ENCODE data around the gene ATP4B. TPM values are rescaled to one million over a fixed set of nuclear protein-coding genes. Genes with fewer than 3 reads are reported as not detected.

ATP4B gene
- total RNA-seq, 4 donors from 2014 or later = not detected

DNA sequence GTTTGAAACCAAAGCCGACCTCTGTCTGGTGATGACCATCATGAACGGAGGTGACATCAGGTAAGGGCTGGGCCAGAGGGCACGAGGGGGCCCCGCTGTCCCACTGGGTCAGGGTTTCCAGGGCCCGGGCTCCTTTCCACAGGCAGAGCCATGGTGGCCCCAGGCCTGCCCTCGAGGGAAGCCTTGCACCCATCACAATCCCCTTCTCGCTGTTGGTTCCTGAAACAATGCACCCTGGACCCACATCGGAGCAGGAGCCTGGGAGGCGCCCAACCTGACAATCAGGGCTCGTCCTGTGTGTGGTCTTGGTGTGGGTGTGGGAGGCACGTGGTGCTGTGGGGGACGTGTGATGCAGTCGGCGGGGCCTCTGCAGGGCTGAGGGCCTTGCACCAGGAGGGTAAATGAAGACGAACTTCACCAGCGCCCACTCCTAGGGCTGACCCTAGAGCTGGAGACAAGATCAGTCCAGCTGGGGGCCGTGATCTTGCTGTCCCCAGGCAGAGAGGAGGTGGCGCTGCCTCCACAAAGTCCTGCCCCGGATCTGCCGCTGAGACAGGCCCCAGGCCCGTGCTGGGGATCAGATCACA lies 11.8 kb upstream of the ATP4B start:
- H3K9me3 ChIP-seq = no peaks in the 10 kb centered on the region
- WGBS, 2 donors = 80 to 89% methylated on average over 1 to 3 of the region's 21 CpGs

DNA sequence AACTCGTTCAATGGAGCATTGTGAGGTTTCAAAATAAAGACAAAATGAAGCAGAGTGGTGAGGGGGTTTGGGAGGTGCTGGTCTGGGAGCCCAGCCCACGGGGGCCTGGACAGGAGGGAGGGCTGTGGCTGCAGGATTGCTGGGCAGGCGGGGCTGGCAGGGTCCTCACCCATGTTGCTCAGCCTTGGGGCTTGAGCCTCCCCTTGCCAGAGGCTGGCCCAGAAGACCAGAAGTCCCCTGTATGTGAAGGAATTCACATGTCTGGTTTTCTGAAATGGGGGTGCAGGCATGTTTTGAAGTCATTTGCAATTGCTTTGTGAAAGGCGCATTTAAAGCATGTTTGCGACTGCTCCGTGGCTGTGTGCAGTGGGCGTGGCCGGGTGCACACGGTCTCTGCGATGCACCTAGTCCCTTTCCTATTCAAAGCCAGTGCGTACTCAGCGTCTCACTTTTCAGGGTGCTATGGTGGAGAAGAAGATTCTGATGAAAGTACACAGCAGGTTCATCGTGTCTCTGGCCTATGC lies 11.3 kb upstream of the ATP4B start:
- 30 to 62% methylated on average over 8 to 9 of the region's 13 CpGs for WGBS, 2 donors
- Histone ChIP-seq H3K4me3 (no peak overlapping the region), H3K9me3 (no peaks in the 10 kb centered on the region), H3K4me1 (no peaks in the 10 kb centered on the region), H3K36me3 (no peaks in the 10 kb centered on the region), H3K27me3 (peaks cover 0 to 11% (median 0%) of the 10 kb centered on the region in 4 donors), H3K27ac (no peak overlapping the region)
- TF ChIP-seq, protein P1, sequence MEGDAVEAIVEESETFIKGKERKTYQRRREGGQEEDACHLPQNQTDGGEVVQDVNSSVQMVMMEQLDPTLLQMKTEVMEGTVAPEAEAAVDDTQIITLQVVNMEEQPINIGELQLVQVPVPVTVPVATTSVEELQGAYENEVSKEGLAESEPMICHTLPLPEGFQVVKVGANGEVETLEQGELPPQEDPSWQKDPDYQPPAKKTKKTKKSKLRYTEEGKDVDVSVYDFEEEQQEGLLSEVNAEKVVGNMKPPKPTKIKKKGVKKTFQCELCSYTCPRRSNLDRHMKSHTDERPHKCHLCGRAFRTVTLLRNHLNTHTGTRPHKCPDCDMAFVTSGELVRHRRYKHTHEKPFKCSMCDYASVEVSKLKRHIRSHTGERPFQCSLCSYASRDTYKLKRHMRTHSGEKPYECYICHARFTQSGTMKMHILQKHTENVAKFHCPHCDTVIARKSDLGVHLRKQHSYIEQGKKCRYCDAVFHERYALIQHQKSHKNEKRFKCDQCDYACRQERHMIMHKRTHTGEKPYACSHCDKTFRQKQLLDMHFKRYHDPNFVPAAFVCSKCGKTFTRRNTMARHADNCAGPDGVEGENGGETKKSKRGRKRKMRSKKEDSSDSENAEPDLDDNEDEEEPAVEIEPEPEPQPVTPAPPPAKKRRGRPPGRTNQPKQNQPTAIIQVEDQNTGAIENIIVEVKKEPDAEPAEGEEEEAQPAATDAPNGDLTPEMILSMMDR (IDR thresholded peaks at IDR 0.05) = no peak
- TF ChIP-seq POLR2A (IDR thresholded peaks at IDR 0.05) = no peak
- intact Hi-C loops (cut with DNase I) = no loop called here
- DNase-seq = no peak

More for the DNA sequence above, 11.8 kb upstream of the ATP4B start:
- TF ChIP-seq, protein P1 (IDR thresholded peaks at IDR 0.05) = no peak
- TF ChIP-seq POLR2A (IDR thresholded peaks at IDR 0.05) = no peak
- Histone ChIP-seq H3K27ac (no peak overlapping the region), H3K4me3 (no peak overlapping the region), H3K36me3 (no peaks in the 10 kb centered on the region), H3K27me3 (peaks cover 0 to 8% (median 0%) of the 10 kb centered on the region in 4 donors), H3K4me1 (no peaks in the 10 kb centered on the region)
- no peak for DNase-seq
- intact Hi-C loops (cut with DNase I) = no loop called here

DNA sequence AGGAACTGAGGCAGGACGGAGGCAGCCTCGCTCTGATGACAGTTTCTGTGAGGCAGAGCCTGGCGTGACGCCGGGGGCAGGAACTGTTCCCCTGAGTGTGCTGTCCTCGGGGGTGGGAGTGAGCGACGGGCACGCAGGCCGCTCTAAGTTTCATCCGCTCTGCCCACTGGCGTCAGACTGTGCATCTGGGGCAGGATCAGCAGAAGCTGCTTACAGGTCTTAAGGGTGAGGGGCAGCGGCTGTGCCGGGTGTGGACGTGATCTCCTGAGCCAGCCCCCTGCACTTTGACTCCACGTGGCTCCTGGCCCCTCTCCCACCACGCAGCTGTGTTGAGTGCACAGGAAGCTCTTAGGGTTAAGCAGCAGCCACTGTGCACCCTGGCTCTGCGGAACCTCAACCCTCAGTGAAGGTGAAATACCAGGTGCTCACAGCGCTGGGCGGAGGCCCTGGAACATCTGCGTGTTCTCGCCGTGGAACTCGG lies 10.5 kb upstream of the ATP4B start:
- Histone ChIP-seq H3K27me3 (peaks cover 0 to 11% (median 0%) of the 10 kb centered on the region in 4 donors), H3K9me3 (no peaks in the 10 kb centered on the region), H3K27ac (no peak overlapping the region), H3K4me3 (no peak overlapping the region), H3K36me3 (no peaks in the 10 kb centered on the region), H3K4me1 (no peaks in the 10 kb centered on the region)
- no peak for DNase-seq
- 70 to 87% methylated on average over 8 to 9 of the region's 24 CpGs for WGBS, 2 donors
- TF ChIP-seq, protein P1 (IDR thresholded peaks at IDR 0.05) = no peak
- no peak for TF ChIP-seq POLR2A (IDR thresholded peaks at IDR 0.05)
- intact Hi-C loops (cut with DNase I) = no loop called here

DNA sequence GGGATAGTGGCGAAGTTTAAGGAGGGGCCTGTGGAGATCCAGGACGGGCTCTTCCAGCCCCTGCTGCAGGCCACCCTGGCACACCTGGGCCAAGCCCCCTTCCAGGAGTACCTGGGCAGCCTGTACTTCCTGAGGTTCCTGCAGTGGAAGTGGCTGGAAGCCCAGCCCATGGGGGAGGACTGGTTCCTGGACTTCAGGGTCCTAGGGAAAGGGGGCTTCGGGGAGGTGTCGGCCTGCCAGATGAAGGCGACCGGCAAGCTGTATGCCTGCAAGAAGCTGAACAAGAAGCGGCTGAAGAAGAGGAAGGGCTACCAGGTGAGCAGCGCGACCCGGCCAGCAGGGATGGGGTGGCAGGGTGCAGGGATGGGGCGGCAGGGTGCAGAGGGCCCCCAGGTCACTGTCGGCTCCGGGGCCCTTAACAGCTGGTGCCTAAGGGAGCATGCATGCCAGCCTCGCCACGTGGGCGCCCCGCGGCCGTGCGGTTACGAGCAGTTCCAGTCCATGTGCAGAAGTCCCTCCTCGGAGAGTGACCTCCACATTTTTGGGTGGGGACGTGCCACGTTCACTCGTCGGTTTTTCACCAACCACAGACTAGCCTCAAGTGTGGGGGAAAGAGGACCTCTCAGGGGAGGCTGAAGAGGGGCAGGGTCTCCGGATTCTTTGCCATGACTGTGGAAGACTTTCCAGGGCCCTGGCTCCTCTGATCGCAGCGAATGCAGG lies 9.9 kb upstream of the ATP4B start:
- H3K27ac ChIP-seq = no peak overlapping the region
- H3K36me3 ChIP-seq = no peaks in the 10 kb centered on the region
- 87% methylated on average over 21 of the region's 29 CpGs; no CpG with 5 or more reads in 1 of the 2 donors for WGBS, 2 donors
- no peaks in the 10 kb centered on the region for H3K9me3 ChIP-seq
- peaks cover 0 to 11% (median 0%) of the 10 kb centered on the region in 4 donors for H3K27me3 ChIP-seq
- intact Hi-C loops (cut with DNase I) = no loop called here
- H3K4me3 ChIP-seq = no peak overlapping the region
- TF ChIP-seq, protein P1 (IDR thresholded peaks at IDR 0.05) = no peak
- no peak for TF ChIP-seq POLR2A (IDR thresholded peaks at IDR 0.05)
- no peaks in the 10 kb centered on the region for H3K4me1 ChIP-seq
- DNase-seq = no peak
